ENCODE measurements around the gene CARD10. TPM values are rescaled to one million over a fixed set of nuclear protein-coding genes. Genes with fewer than 3 reads are reported as not detected.

The CARD10 gene
- total RNA-seq, 1 donor from 2014 or later, result 9.0 TPM

GRCh38 chr22:37457093-37457893 lies 61.9 kb downstream of the CARD10 start:
- Histone ChIP-seq H3K4me3 (no peak overlapping the region), H3K27ac (replicated peaks) (no peak overlapping the region), H3K36me3 (no peaks in the 10 kb centered on the region), H3K4me1 (no peaks in the 10 kb centered on the region), H3K27me3 (ENCODE audit: low read depth) (peaks cover 85% of the 10 kb centered on the region), H3K9me3 (replicated peaks) (no peaks in the 10 kb centered on the region)
- TF ChIP-seq, protein P1, sequence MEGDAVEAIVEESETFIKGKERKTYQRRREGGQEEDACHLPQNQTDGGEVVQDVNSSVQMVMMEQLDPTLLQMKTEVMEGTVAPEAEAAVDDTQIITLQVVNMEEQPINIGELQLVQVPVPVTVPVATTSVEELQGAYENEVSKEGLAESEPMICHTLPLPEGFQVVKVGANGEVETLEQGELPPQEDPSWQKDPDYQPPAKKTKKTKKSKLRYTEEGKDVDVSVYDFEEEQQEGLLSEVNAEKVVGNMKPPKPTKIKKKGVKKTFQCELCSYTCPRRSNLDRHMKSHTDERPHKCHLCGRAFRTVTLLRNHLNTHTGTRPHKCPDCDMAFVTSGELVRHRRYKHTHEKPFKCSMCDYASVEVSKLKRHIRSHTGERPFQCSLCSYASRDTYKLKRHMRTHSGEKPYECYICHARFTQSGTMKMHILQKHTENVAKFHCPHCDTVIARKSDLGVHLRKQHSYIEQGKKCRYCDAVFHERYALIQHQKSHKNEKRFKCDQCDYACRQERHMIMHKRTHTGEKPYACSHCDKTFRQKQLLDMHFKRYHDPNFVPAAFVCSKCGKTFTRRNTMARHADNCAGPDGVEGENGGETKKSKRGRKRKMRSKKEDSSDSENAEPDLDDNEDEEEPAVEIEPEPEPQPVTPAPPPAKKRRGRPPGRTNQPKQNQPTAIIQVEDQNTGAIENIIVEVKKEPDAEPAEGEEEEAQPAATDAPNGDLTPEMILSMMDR (IDR thresholded peaks at IDR 0.05; ENCODE audit: borderline replicate concordance), result peak; percentile 85
- intact Hi-C loops (cut with micrococcal nuclease), result no loop called here
- peak; percentile 62 for DNase-seq

GRCh38 chr22:37456346-37456745 lies 62.9 kb downstream of the CARD10 start:
- no peaks in the 10 kb centered on the region for H3K36me3 ChIP-seq
- intact Hi-C loops (cut with micrococcal nuclease), result no loop called here
- TF ChIP-seq, protein P1 (IDR thresholded peaks at IDR 0.05; ENCODE audit: borderline replicate concordance), result no peak

DNA sequence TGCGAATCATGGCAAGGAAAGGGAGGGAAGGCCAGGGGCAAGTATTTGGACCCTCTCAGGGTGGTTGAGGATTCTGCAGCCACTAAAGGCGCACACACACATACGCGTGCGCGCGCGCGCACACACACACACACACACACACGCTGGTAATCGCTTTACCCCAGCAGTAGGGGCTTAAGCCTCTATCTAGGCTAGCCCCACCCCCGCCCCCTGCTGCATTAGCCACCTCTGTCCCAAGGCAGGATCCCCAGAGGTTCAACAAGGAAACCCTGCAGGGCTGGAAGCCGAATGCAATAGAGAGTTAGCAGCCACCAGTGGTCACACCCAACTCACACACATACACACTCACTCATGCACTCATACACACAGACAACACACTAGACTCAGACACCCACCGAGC lies 63.3 kb downstream of the CARD10 start:
- intact Hi-C loops (cut with micrococcal nuclease), result no loop called here
- TF ChIP-seq, protein P1 (IDR thresholded peaks at IDR 0.05; ENCODE audit: borderline replicate concordance), result no peak
- Histone ChIP-seq H3K27me3 (ENCODE audit: low read depth) (peaks cover 79% of the 10 kb centered on the region), H3K4me1 (no peaks in the 10 kb centered on the region), H3K9me3 (replicated peaks) (peaks cover 8% of the 10 kb centered on the region), H3K27ac (replicated peaks) (no peak overlapping the region), H3K4me3 (no peak overlapping the region), H3K36me3 (no peaks in the 10 kb centered on the region)
- no peak for DNase-seq

More at GRCh38 chr22:37456346-37456745, 62.9 kb downstream of the CARD10 start:
- Histone ChIP-seq H3K27me3 (ENCODE audit: low read depth) (peaks cover 79% of the 10 kb centered on the region), H3K9me3 (replicated peaks) (peaks cover 4% of the 10 kb centered on the region), H3K4me1 (no peaks in the 10 kb centered on the region), H3K4me3 (no peak overlapping the region), H3K27ac (replicated peaks) (no peak overlapping the region)
- DNase-seq, result no peak

- intact Hi-C loops (cut with micrococcal nuclease), result no loop called here
- no peak for DNase-seq
- Histone ChIP-seq H3K36me3 (no peaks in the 10 kb centered on the region), H3K27me3 (ENCODE audit: low read depth) (peaks cover 80% of the 10 kb centered on the region), H3K9me3 (replicated peaks) (peaks cover 10% of the 10 kb centered on the region), H3K4me1 (no peaks in the 10 kb centered on the region), H3K27ac (replicated peaks) (no peak overlapping the region), H3K4me3 (no peak overlapping the region)
- TF ChIP-seq, protein P1 (IDR thresholded peaks at IDR 0.05; ENCODE audit: borderline replicate concordance), result no peak
Measured at GRCh38 chr22:37454857-37455686, 64.1 kb downstream of the CARD10 start.

DNA sequence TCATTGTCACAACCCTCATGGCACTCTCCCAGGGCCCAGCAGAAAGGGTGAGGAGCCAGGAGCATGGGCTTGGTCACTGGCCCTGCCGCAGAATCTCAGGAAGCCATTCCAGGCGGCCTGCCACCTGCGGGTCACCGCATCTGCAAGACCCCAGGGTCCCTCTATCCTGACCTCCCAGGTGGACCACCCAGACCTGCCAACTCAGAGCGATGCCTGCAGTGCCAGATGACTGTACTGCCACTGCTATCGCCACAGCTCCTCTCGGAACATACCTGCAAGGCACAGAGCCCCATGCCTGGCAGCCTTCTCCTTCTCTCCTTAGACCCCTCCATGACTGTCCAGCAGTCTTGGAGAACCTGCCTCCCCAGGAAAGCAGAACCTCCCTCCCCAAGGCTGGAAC lies 65.5 kb downstream of the CARD10 start:
- peaks cover 10% of the 10 kb centered on the region for H3K9me3 ChIP-seq (replicated peaks)
- H3K4me1 ChIP-seq, result no peaks in the 10 kb centered on the region
- TF ChIP-seq, protein P1 (IDR thresholded peaks at IDR 0.05; ENCODE audit: borderline replicate concordance), result no peak
- H3K27ac ChIP-seq (replicated peaks), result no peak overlapping the region
- intact Hi-C loops (cut with micrococcal nuclease), result no loop called here
- peaks cover 81% of the 10 kb centered on the region for H3K27me3 ChIP-seq (ENCODE audit: low read depth)
- H3K36me3 ChIP-seq, result no peaks in the 10 kb centered on the region
- DNase-seq, result no peak
- H3K4me3 ChIP-seq, result no peak overlapping the region

Measured in left ventricle myocardium inferior (tissue), 1 donor.